ENCODE results near the gene ABLIM3. TPM values are rescaled to one million over a fixed set of nuclear protein-coding genes. Genes with fewer than 3 reads are reported as not detected.

Gene ABLIM3
- total RNA-seq, 4 donors from 2014 or later: 4.2 to 6.5 (median 4.7) TPM

GRCh38 chr5:149157330-149157729 lies 16.0 kb downstream of the ABLIM3 start:
- no peaks in the 10 kb centered on the region for H3K27me3 ChIP-seq
- 91% methylated on average over 2 of the region's 2 CpGs; no CpG with 5 or more reads in 1 of the 2 donors for WGBS, 2 donors (ENCODE audit: low coverage in 1 of 2)
- H3K36me3 ChIP-seq: no peaks in the 10 kb centered on the region
- in situ Hi-C loops (cut with MboI; ENCODE audit: low pct_ligation_motif_present in 1 of 4, low pct_unique_long_range_greater_than_20kb in 1 of 4, low sequenced_read_pairs in 3 of 4) (no loop called here), intact Hi-C loops (cut with DNase I; ENCODE audit: low total_unique reads) (no loop called here)
- H3K9me3 ChIP-seq: no peaks in the 10 kb centered on the region
- H3K4me3 ChIP-seq: no peak overlapping the region
- H3K4me1 ChIP-seq: no peaks in the 10 kb centered on the region
- no peak overlapping the region for H3K27ac ChIP-seq
- DNase-seq: no peak
- TF ChIP-seq POLR2AphosphoS5 (IDR thresholded peaks at IDR 0.05): no peak
- TF ChIP-seq POLR2A (IDR thresholded peaks at IDR 0.05): no peak
- TF ChIP-seq CTCF (IDR thresholded peaks at IDR 0.05): no peak
- no peak for TF ChIP-seq EP300 (IDR thresholded peaks at IDR 0.05; ENCODE audit: low read depth)

GRCh38 chr5:149160291-149160787 lies 19.0 kb downstream of the ABLIM3 start:
- no peak for DNase-seq
- no peak for TF ChIP-seq CTCF (IDR thresholded peaks at IDR 0.05)
- TF ChIP-seq POLR2A (IDR thresholded peaks at IDR 0.05): no peak
- no peak for TF ChIP-seq POLR2AphosphoS5 (IDR thresholded peaks at IDR 0.05)
- H3K9me3 ChIP-seq: no peaks in the 10 kb centered on the region
- H3K27ac ChIP-seq: no peak overlapping the region
- intact Hi-C loops (cut with DNase I; ENCODE audit: low total_unique reads): no loop called here
- H3K4me3 ChIP-seq: no peak overlapping the region
- 36 to 68% methylated on average over 3 of the region's 3 CpGs for whole genome bisulfite sequencing, 2 donors (ENCODE audit: low coverage in 1 of 2)
- no peaks in the 10 kb centered on the region for H3K4me1 ChIP-seq
- H3K27me3 ChIP-seq: no peaks in the 10 kb centered on the region
- in situ Hi-C loops (cut with MboI; ENCODE audit: low pct_ligation_motif_present in 1 of 4, low pct_unique_long_range_greater_than_20kb in 1 of 4, low sequenced_read_pairs in 3 of 4): no loop called here
- H3K36me3 ChIP-seq: no peaks in the 10 kb centered on the region

GRCh38 chr5:149161026-149161687 lies 19.9 kb downstream of the ABLIM3 start:
- Histone ChIP-seq H3K4me3 (no peak overlapping the region), H3K36me3 (no peaks in the 10 kb centered on the region), H3K9me3 (no peaks in the 10 kb centered on the region), H3K27ac (no peak overlapping the region), H3K4me1 (no peaks in the 10 kb centered on the region), H3K27me3 (no peaks in the 10 kb centered on the region)
- no peak for DNase-seq
- 59 to 73% methylated on average over 3 to 9 of the region's 9 CpGs for WGBS, 2 donors (ENCODE audit: low coverage in 1 of 2)
- in situ Hi-C loops (cut with MboI; ENCODE audit: low pct_ligation_motif_present in 1 of 4, low pct_unique_long_range_greater_than_20kb in 1 of 4, low sequenced_read_pairs in 3 of 4) (no loop called here), intact Hi-C loops (cut with DNase I; ENCODE audit: low total_unique reads) (no loop called here)
- no peak for TF ChIP-seq CTCF (IDR thresholded peaks at IDR 0.05)
- no peak for TF ChIP-seq EP300 (IDR thresholded peaks at IDR 0.05; ENCODE audit: low read depth)
- no peak for TF ChIP-seq POLR2AphosphoS5 (IDR thresholded peaks at IDR 0.05)
- TF ChIP-seq POLR2A (IDR thresholded peaks at IDR 0.05): no peak

GRCh38 chr5:149161850-149162249 lies 20.6 kb downstream of the ABLIM3 start:
- TF ChIP-seq POLR2A (IDR thresholded peaks at IDR 0.05) (no peak), POLR2AphosphoS5 (IDR thresholded peaks at IDR 0.05) (no peak), CTCF (IDR thresholded peaks at IDR 0.05) (no peak), EP300 (IDR thresholded peaks at IDR 0.05; ENCODE audit: low read depth) (no peak)
- Histone ChIP-seq H3K4me3 (no peak overlapping the region), H3K36me3 (no peaks in the 10 kb centered on the region), H3K4me1 (no peaks in the 10 kb centered on the region), H3K9me3 (no peaks in the 10 kb centered on the region), H3K27ac (no peak overlapping the region), H3K27me3 (no peaks in the 10 kb centered on the region)
- DNase-seq: no peak
- intact Hi-C loops (cut with DNase I; ENCODE audit: low total_unique reads) (no loop called here), in situ Hi-C loops (cut with MboI; ENCODE audit: low pct_ligation_motif_present in 1 of 4, low pct_unique_long_range_greater_than_20kb in 1 of 4, low sequenced_read_pairs in 3 of 4) (no loop called here)
- WGBS, 2 donors (ENCODE audit: low coverage in 1 of 2): 85 to 87% methylated on average over 5 of the region's 5 CpGs

All from transverse colon (tissue), 4 donors.